Vagina (tissue), 2 donors: ENCODE results near the gene ZNF273.

Experiments
- CTCF ChIP-seq, 3 experiments: fragments of 450-650 bp in 2 of 3; fragments of 200-600 bp in 1 of 3; sonication (generic) in 1 of 3; IDR thresholded peaks; one replicate each; pipeline ENCODE4 v1.5.1; 2017 to 2019; ENCODE audit warnings: antibody characterized with exemption in 3 of 3, mild to moderate bottlenecking in 2 of 3, moderate library complexity in 2 of 3
- POLR2A ChIP-seq, 2 donors: fragments of 450-650 bp; IDR thresholded peaks; one replicate each; pipeline ENCODE4 v1.6.1; 2017; ENCODE audit warnings: antibody characterized with exemption in 2 of 2, mild to moderate bottlenecking in 2 of 2, moderate library complexity in 2 of 2
- POLR2AphosphoS5 ChIP-seq, 2 donors: sonication (generic); formaldehyde crosslinking; IDR thresholded peaks; one replicate each; pipeline ENCODE4 v1.9.0; 2017; ENCODE audit warnings: antibody characterized with exemption in 2 of 2, mild to moderate bottlenecking in 2 of 2, low read depth in 1 of 2; ENCODE audit not compliant: insufficient read depth in 1 of 2

DNA sequence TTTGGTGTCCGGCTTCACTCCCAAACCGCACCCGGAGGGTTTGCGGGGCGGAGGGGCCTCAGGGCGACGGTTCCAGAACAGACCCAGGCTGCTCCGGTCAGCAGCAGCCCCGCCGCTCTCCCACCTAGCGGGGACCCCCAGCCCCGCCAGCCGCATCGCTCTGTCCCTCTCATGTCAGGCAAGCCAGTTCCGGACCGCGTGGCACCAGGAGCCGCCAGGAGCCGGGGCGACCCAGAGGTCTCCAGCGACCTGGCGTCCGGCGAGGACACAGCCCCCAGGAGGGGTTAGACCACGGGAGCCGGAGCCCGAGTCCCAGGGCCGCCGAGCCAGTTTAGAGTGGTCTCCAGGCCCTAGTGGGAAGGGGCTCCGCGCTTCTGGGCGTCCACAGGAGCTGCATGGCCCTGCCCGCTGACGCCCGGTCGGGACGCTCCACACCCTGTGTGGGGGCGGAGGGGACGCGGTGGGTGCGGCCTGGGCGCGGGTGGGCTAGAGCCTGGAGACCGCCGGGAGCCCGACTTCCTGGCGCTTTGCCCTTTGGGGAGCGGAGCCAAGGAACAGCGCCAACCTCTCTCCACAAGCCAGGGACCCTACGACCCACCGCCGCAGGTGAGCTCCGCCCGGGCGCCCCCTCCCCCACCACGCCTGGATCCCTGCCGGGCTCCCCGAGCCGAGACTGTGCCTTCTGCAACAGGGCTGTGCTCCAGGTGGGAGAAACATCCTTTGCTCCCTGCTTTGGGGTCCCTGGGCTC, 44.4 kb downstream of the ZNF273 start:
- TF ChIP-seq CTCF (IDR thresholded peaks at IDR 0.05) (no peak), POLR2A (IDR thresholded peaks at IDR 0.05) (no peak), POLR2AphosphoS5 (IDR thresholded peaks at IDR 0.05; ENCODE audit: insufficient read depth in 1 of 2, low read depth in 1 of 2) (no peak)
